HCT116 (cell line): ENCODE results near the gene WNT9B. TPM values are rescaled to one million over a fixed set of nuclear protein-coding genes. Genes with fewer than 3 reads are reported as not detected.

Experiments
- ATAC-seq: fragments of 200-7000 bp; cut with Tn5 transposase; 2 replicates; pipeline ENCODE4 v1.9.1; 2020; ENCODE audit warnings: mild to moderate bottlenecking, moderate library complexity
- BruUV-seq: library from RNA; stranded (reverse); fragments of 400-500 nt; replicated peaks from 2 replicates; lab custom pipeline; 2021; lab: Mats Ljungman, UMichigan
- CTCF ChIA-PET: fragments of 300-600 bp; sonication (Branson Sonifier 250); formaldehyde crosslinking; loops from one replicate; lab custom pipeline; 2021; ENCODE audit warnings: antibody characterized with exemption; lab: Charles Lee
- POLR2A ChIA-PET: fragments of 300-600, 350-600 bp; sonication (Branson Sonifier 250); formaldehyde crosslinking; loops from one replicate; lab custom pipeline; 2021; ENCODE audit warnings: antibody characterized with exemption; lab: Charles Lee
- RAD21 ChIA-PET, 2 experiments: fragments of 300-600 bp; sonication (Branson Sonifier 250); formaldehyde crosslinking; loops; one replicate each; lab custom pipeline; 2023; ENCODE audit warnings: low total read pairs in 2 of 2; ENCODE audit not compliant: uncharacterized antibody in 2 of 2, unreplicated experiment in 2 of 2, low non-redundant PET in 1 of 2; lab: Charles Lee
- DNase-seq: peaks from one replicate; pipeline ENCODE4 v3.0.0-alpha.2; 2010; ENCODE audit warnings: low read depth, low spot score
- H2AFZ ChIP-seq: fragments of 200-600 bp; shearing (Covaris generic), sonication (generic); 2 replicates; pipeline ENCODE4 v1.6.1; 2017; ENCODE audit warnings: low read depth, mixed run types, mixed read lengths, antibody characterized with exemption, low read length; ENCODE audit not compliant: poor library complexity, severe bottlenecking
- H3K27ac ChIP-seq: 2 replicates; pipeline ENCODE4 v1.5.1; 2012; ENCODE audit warnings: low read depth, low read length
- H3K27me3 ChIP-seq: fragments of 200-600 bp; sonication (generic); 2 replicates; pipeline ENCODE4 v1.6.1; 2016; ENCODE audit warnings: mixed run types, low read length, mixed read lengths; ENCODE audit not compliant: insufficient read depth
- H3K36me3 ChIP-seq, 2 experiments: fragments of 200-500 bp in 1 of 2; fragments of 200-600 bp in 1 of 2; sonication (Bioruptor generic) in 1 of 2; sonication (generic) in 1 of 2; 2 replicates each; pipeline versions ENCODE4 v1.5.1 to v1.6.1; 2014 to 2016; ENCODE audit warnings: low read length in 2 of 2, inconsistent platforms in 1 of 2, mixed read lengths in 1 of 2, mixed run types in 1 of 2; ENCODE audit not compliant: insufficient read depth in 2 of 2, control insufficient read depth in 1 of 2
- H3K4me1 ChIP-seq, 2 experiments: fragments of 200-600 bp in 1 of 2; sonication (generic) in 1 of 2; 2 replicates each; pipeline versions ENCODE4 v1.5.1 to v1.6.1; 2012 to 2017; ENCODE audit warnings: low read length in 2 of 2, inconsistent platforms in 1 of 2, mild to moderate bottlenecking in 1 of 2, mixed read lengths in 1 of 2, mixed run types in 1 of 2, moderate library complexity in 1 of 2; ENCODE audit not compliant: insufficient read depth in 2 of 2, control insufficient read depth in 1 of 2
- H3K4me2 ChIP-seq: fragments of 200-600 bp; sonication (generic); 2 replicates; pipeline ENCODE4 v1.6.1; 2017; ENCODE audit warnings: mixed run types, low read length, mixed read lengths
- H3K4me3 ChIP-seq, 2 experiments: fragments of 200-600 bp in 1 of 2; sonication (generic) in 1 of 2; replicated peaks in 1 of 2; 2 replicates each; pipeline ENCODE4 v1.5.1; 2011 to 2016; ENCODE audit warnings: low read length in 2 of 2, control low read depth in 1 of 2, low read depth in 1 of 2, mild to moderate bottlenecking in 1 of 2, mixed read lengths in 1 of 2, mixed run types in 1 of 2
- H3K79me2 ChIP-seq: fragments of 200-600 bp; sonication (generic); 2 replicates; pipeline ENCODE4 v1.6.1; 2017; ENCODE audit warnings: mild to moderate bottlenecking, mixed run types, low read length, moderate library complexity, mixed read lengths; ENCODE audit not compliant: insufficient read depth
- H3K9ac ChIP-seq: fragments of 200-600 bp; sonication (generic); 2 replicates; pipeline ENCODE4 v1.6.1; 2016; ENCODE audit warnings: low read length, mixed read lengths
- H3K9me2 ChIP-seq: fragments of 200-600 bp; sonication (generic), shearing (Covaris generic); 2 replicates; pipeline ENCODE4 v1.6.1; 2017; ENCODE audit warnings: mixed run types, mild to moderate bottlenecking, moderate library complexity; ENCODE audit not compliant: insufficient read depth
- H3K9me3 ChIP-seq, 2 experiments: fragments of 200-500 bp in 1 of 2; fragments of 200-600 bp in 1 of 2; sonication (Bioruptor generic) in 1 of 2; sonication (generic) in 1 of 2; 2 replicates each; pipeline ENCODE4 v1.6.1; 2014 to 2017; ENCODE audit warnings: low read length in 2 of 2, mixed read lengths in 2 of 2, inconsistent platforms in 1 of 2, low read depth in 1 of 2, mild to moderate bottlenecking in 1 of 2, mixed run types in 1 of 2, moderate library complexity in 1 of 2; ENCODE audit not compliant: control insufficient read depth in 1 of 2, insufficient read depth in 1 of 2
- H4K20me1 ChIP-seq: fragments of 200-600 bp; sonication (generic), shearing (Covaris generic); 2 replicates; pipeline ENCODE4 v1.6.1; 2017; ENCODE audit warnings: mixed run types, mild to moderate bottlenecking, moderate library complexity; ENCODE audit not compliant: insufficient read depth
- EGR1 ChIP-seq: IDR thresholded peaks from 2 replicates; pipeline ENCODE4 v1.6.1; 2012; ENCODE audit warnings: low read depth
- EZH2 ChIP-seq: fragments of 200-600 bp; sonication (generic); IDR thresholded peaks from 2 replicates; pipeline ENCODE4 v1.6.1; 2017; ENCODE audit warnings: antibody characterized with exemption, mixed run types
- FOSL1 ChIP-seq: IDR thresholded peaks from 2 replicates; pipeline ENCODE4 v1.6.1; 2012; ENCODE audit warnings: low read depth
- POLR2A ChIP-seq: IDR thresholded peaks from 2 replicates; pipeline ENCODE4 v1.7.0; 2011; ENCODE audit warnings: borderline replicate concordance; ENCODE audit not compliant: insufficient read depth, insufficient read length; ENCODE audit errors: extremely low read depth
- RAD21 ChIP-seq: IDR thresholded peaks from 2 replicates; pipeline ENCODE4 v1.6.1; 2012; ENCODE audit warnings: low read depth, mild to moderate bottlenecking
- REST ChIP-seq: IDR thresholded peaks from 2 replicates; pipeline ENCODE4 v1.6.1; 2012; ENCODE audit warnings: low read depth
- SIN3A ChIP-seq: IDR thresholded peaks from 2 replicates; pipeline ENCODE4 v1.6.1; 2012; ENCODE audit warnings: low read depth
- TCF7L2 ChIP-seq: IDR thresholded peaks from 2 replicates; pipeline ENCODE4 v1.7.0; 2011; ENCODE audit warnings: borderline replicate concordance, inconsistent platforms; ENCODE audit not compliant: insufficient read depth, insufficient read length; ENCODE audit errors: extremely low read depth
- ZFX ChIP-seq: fragments of 450-650 bp; IDR thresholded peaks from 2 replicates; pipeline ENCODE4 v1.6.1; 2017
- ZNF274 ChIP-seq: fragments of 200-500 bp; sonication (Bioruptor generic); IDR thresholded peaks from 2 replicates; pipeline ENCODE4 v1.6.1; 2014; ENCODE audit warnings: mild to moderate bottlenecking, low read depth, low read length, inconsistent platforms
- intact Hi-C: fragments of 100-400 bp; cut with micrococcal nuclease; formaldehyde crosslinking; loops from 2 replicates; pipeline ENCODE4 v1.10.0; 2022
- total RNA-seq: library from RNA; stranded (reverse); gene quantifications from one replicate; pipeline ENCODE4 v1.2.1, GENCODE V29; 2021; ENCODE audit not compliant: unreplicated experiment

The WNT9B gene
- total RNA-seq, 1 experiment from 2014 or later = not detected

- H3K4me1 ChIP-seq = peaks cover 0 to 18% of the 10 kb centered on the region in 2 experiments; a peak in 2 of 4 replicates
- no peak overlapping the region for H3K27ac ChIP-seq
- POLR2A ChIA-PET = no interaction called here
- no peak overlapping the region for H2AFZ ChIP-seq
- intact Hi-C loops = no loop called here
- CTCF ChIA-PET = no interaction called here
- no peaks in the 10 kb centered on the region for H3K79me2 ChIP-seq
- no TSS peak for BruUV-seq
- no peak overlapping the region for H3K4me2 ChIP-seq
- no peak overlapping the region for H3K9ac ChIP-seq
- TF ChIP-seq POLR2A = no peak
- TF ChIP-seq EZH2 = no peak
- no peak for TF ChIP-seq RAD21
- TF ChIP-seq FOSL1 = no peak
- no peak for TF ChIP-seq ZFX
- TF ChIP-seq SIN3A = no peak
- no peak for TF ChIP-seq ZNF274
- TF ChIP-seq REST = no peak
- TF ChIP-seq EGR1 = no peak
- TF ChIP-seq TCF7L2 = no peak
- H3K9me2 ChIP-seq = no peaks in the 10 kb centered on the region
- no peaks in the 10 kb centered on the region for H3K27me3 ChIP-seq
- DNase-seq (no peak), ATAC-seq (no peak)
- H3K36me3 ChIP-seq = no peaks in the 10 kb centered on the region
- no peaks in the 10 kb centered on the region for H4K20me1 ChIP-seq
- no peaks in the 10 kb centered on the region for H3K9me3 ChIP-seq
- no peak overlapping the region for H3K4me3 ChIP-seq
- RAD21 ChIA-PET = no interaction called here
Observed at GRCh38 chr17:46814446-46814845, 36.9 kb upstream of the WNT9B start.
